Measurements from ENCODE around the gene DEF6.

The DEF6 gene

DNA sequence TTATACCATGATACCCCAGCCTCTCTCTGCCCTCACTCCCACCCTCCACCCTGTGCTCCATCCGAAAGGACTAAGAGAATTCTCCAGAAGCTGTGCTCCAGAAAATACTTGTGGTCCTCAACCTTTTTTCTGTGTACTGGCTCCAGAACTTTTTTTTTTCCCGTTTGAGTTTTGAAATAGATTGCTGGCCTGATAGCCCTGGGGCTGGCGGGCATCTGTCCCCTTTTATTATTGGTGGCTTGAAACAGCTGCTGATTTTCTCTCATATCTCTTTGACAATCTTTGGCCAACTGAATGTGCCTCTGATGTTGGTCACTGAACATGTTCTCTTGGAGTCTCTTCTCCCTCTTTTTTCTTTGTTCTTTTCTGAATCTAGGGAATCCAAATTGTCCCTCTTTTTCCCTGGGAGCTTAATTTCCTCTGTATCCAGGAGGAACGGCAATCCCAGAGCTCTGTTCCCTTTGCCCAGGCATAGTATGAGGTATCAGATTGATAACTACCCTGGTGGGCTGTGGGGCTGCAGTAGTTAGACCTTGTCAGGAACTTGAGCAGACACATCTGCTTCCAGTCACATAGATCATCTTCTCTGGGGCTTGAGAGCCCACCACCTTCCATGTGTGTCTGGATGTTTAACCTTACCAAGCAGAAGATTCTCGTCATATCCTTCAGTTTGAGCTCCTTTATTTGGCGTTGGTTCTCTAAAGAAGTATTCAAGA, 46.4 kb downstream of the DEF6 start:
- Histone ChIP-seq H3K9me3 (no peaks in the 10 kb centered on the region), H3K36me3 (peaks cover 9 to 27% (median 15%) of the 10 kb centered on the region in 3 donors), H3K27me3 (peaks cover 0 to 6% of the 10 kb centered on the region in 2 donors), H3K27ac (peak overlapping the region; percentile 94 to 95), H3K4me1 (peaks cover 0 to 43% (median 17%) of the 10 kb centered on the region in 4 donors), H3K4me3 (peak overlapping the region; percentile 99)
- no peak for DNase-seq
- intact Hi-C loops (cut with DNase I; ENCODE audit: low total_unique reads), result loop anchor here (2.0 to 10.0 kb wide), 4 partner anchors 71 to 391 kb away; partner anchors contain the start of genes ARMC12 and RPL10A
- TF ChIP-seq, protein P1, sequence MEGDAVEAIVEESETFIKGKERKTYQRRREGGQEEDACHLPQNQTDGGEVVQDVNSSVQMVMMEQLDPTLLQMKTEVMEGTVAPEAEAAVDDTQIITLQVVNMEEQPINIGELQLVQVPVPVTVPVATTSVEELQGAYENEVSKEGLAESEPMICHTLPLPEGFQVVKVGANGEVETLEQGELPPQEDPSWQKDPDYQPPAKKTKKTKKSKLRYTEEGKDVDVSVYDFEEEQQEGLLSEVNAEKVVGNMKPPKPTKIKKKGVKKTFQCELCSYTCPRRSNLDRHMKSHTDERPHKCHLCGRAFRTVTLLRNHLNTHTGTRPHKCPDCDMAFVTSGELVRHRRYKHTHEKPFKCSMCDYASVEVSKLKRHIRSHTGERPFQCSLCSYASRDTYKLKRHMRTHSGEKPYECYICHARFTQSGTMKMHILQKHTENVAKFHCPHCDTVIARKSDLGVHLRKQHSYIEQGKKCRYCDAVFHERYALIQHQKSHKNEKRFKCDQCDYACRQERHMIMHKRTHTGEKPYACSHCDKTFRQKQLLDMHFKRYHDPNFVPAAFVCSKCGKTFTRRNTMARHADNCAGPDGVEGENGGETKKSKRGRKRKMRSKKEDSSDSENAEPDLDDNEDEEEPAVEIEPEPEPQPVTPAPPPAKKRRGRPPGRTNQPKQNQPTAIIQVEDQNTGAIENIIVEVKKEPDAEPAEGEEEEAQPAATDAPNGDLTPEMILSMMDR (IDR thresholded peaks at IDR 0.05), result no peak

DNA sequence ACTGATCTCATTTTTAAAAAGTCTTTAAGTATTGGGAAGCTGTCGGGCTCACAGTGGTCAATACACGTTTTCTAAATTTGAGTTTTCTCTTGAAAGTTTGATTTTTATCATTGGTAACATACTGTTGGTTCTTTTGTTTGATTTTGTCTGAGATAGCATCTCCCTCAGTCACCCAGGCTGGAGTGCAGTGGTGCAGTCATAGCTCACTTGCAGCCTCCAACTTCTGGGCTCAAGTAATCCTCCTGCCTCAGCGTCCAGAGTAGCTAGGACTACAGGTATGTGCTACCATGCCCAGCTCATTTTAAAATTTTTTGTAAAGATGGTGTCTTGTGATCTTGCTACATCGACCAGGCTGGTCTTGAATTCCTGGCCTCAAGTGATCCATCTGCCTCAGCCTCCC, 53.8 kb downstream of the DEF6 start:
- DNase-seq, result no peak
- H3K36me3 ChIP-seq, result peaks cover 35 to 64% (median 54%) of the 10 kb centered on the region in 3 donors
- no peak overlapping the region for H3K27ac ChIP-seq
- H3K27me3 ChIP-seq, result no peaks in the 10 kb centered on the region
- no peak overlapping the region for H3K4me3 ChIP-seq
- TF ChIP-seq, protein P1 (IDR thresholded peaks at IDR 0.05), result no peak
- no peaks in the 10 kb centered on the region for H3K9me3 ChIP-seq
- H3K4me1 ChIP-seq, result peaks cover 0 to 6% (median 0%) of the 10 kb centered on the region in 4 donors
- intact Hi-C loops (cut with DNase I; ENCODE audit: low total_unique reads), result no loop called here

DNA sequence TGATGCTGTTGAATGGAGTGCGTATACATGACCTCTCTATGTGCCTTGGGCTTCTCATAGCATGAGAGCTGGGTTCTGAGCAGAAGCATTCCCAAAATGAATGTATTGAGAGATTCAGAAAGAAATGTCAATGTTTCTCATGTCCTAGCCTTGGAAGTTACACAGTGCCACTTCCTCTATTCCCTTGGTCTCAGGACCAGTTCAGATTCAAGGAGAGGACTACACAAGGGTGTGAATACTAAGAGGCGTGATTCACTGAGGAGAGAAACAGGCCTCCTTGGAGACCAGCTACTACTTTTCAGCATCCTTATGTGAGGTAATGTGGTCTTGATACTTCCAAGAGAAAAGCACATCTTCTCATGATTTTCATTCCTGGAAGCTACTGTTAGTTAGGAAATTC, 55.1 kb downstream of the DEF6 start:
- no peak overlapping the region for H3K4me3 ChIP-seq
- peaks cover 0 to 11% (median 6%) of the 10 kb centered on the region in 4 donors for H3K4me1 ChIP-seq
- TF ChIP-seq, protein P1 (IDR thresholded peaks at IDR 0.05), result no peak
- peaks cover 35 to 60% (median 53%) of the 10 kb centered on the region in 3 donors for H3K36me3 ChIP-seq
- no peaks in the 10 kb centered on the region for H3K9me3 ChIP-seq
- no peak overlapping the region for H3K27ac ChIP-seq
- intact Hi-C loops (cut with DNase I; ENCODE audit: low total_unique reads), result no loop called here
- DNase-seq, result no peak
- H3K27me3 ChIP-seq, result no peaks in the 10 kb centered on the region

DNA sequence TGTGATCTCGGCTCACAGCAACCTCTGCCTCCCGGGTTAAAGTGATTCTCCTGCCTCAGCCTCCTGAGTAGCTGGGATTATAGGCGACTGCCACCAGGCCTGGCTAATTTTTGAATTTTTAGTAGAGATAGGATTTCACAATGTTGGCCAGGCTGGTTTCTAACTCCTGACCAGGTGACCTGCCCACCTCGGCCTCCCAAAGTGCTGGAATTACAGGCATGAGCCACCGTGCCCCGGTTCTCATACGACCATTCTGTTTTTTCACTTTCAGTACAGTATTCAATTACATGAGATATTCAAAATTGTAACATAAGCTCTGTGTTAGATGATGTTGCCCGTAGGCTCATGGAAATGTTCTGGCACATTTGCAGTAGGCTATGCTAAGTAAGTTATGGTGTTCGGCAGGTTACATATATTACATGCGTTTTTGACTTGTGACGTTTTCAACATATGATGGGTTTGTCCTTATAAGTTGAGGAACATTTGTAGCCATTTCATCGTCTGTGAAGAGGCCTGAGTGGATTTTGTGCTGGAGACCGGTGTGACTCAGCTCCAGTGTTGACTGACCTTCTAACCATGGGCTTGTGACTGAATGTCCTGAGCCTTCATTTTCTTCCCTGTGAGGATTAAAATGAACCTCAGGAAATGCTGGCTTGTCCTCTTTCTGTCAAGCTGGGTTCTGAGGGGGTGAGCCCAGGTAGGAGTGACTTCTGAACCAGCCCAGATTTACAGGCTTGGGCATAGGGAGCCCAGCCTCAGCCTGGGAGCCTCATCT, 56.9 kb downstream of the DEF6 start:
- H3K4me1 ChIP-seq, result peaks cover 0 to 29% (median 20%) of the 10 kb centered on the region in 4 donors
- no peak overlapping the region for H3K4me3 ChIP-seq
- H3K27ac ChIP-seq, result no peak overlapping the region
- peaks cover 21 to 44% (median 36%) of the 10 kb centered on the region in 3 donors for H3K36me3 ChIP-seq
- DNase-seq, result no peak
- H3K9me3 ChIP-seq, result no peaks in the 10 kb centered on the region
- H3K27me3 ChIP-seq, result no peaks in the 10 kb centered on the region
- TF ChIP-seq, protein P1 (IDR thresholded peaks at IDR 0.05), result no peak
- intact Hi-C loops (cut with DNase I; ENCODE audit: low total_unique reads), result loop anchor here (5.0 kb wide), 1 partner anchor 88 kb away; no protein-coding TSS in a partner anchor

DNA sequence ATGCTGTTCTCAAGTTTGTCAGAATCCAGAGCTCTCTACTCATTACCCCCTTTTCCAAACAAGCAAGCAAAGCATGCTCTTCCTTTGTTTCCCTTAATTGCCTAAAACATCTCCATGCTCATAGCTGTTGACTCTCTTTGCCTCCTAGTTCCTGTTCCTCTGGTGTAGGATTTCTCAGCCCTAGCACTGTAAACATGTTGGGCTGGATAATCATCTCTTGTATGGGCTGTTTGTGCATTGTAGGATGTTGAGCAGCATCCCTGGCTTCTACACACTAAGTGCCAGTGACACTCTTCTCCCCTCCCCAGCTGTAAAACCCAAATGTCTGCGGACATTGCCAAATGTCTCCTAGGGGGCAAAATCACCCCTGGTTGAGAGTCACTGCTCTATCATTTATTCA, 58.8 kb downstream of the DEF6 start:
- DNase-seq, result no peak
- TF ChIP-seq, protein P1 (IDR thresholded peaks at IDR 0.05), result no peak
- Histone ChIP-seq H3K27ac (no peak overlapping the region), H3K9me3 (no peaks in the 10 kb centered on the region), H3K27me3 (no peaks in the 10 kb centered on the region), H3K4me1 (peaks cover 0 to 45% (median 36%) of the 10 kb centered on the region in 4 donors), H3K36me3 (peaks cover 17 to 41% (median 35%) of the 10 kb centered on the region in 3 donors), H3K4me3 (no peak overlapping the region)
- intact Hi-C loops (cut with DNase I; ENCODE audit: low total_unique reads), result loop anchor here (5.0 kb wide), 1 partner anchor 86 kb away; no protein-coding TSS in a partner anchor

Measured in tibial artery (tissue), 4 donors.